Mesenchymal stem cell (in vitro differentiated cells and primary cell): Measurements from ENCODE around the gene HIRA.

Source experiments
- DNase-seq: peaks from one replicate; pipeline ENCODE4 v3.0.0-alpha.2; 2013
- H2AFZ ChIP-seq: one replicate; pipeline ENCODE4 v1.6.1; 2013; ENCODE audit warnings: low read depth, mild to moderate bottlenecking, control low read depth, inconsistent platforms, low read length, moderate library complexity
- H2AK5ac ChIP-seq: 2 replicates; pipeline ENCODE4 v1.6.1; 2013; ENCODE audit warnings: low read length, moderate library complexity, mild to moderate bottlenecking, inconsistent platforms; ENCODE audit not compliant: severe bottlenecking
- H2BK120ac ChIP-seq: one replicate; pipeline ENCODE4 v1.6.1; 2013; ENCODE audit warnings: low read depth, mild to moderate bottlenecking, inconsistent platforms, low read length, moderate library complexity
- H2BK12ac ChIP-seq, 2 experiments: one replicate each; pipeline ENCODE4 v1.6.1; 2013; ENCODE audit warnings: inconsistent platforms in 2 of 2, low read length in 2 of 2, mild to moderate bottlenecking in 2 of 2, moderate library complexity in 2 of 2, control low read depth in 1 of 2
- H2BK15ac ChIP-seq: one replicate; pipeline ENCODE4 v1.6.1; 2013; ENCODE audit warnings: mild to moderate bottlenecking, low read depth, inconsistent platforms; ENCODE audit not compliant: poor library complexity, severe bottlenecking
- H2BK5ac ChIP-seq: 2 replicates; pipeline ENCODE4 v1.6.1; 2013; ENCODE audit warnings: low read depth, mild to moderate bottlenecking, low read length, control low read depth, inconsistent platforms; ENCODE audit not compliant: poor library complexity, severe bottlenecking
- H3K14ac ChIP-seq, 2 experiments: one replicate each; pipeline ENCODE4 v1.6.1; 2013; ENCODE audit warnings: inconsistent platforms in 2 of 2, low read length in 2 of 2, control low read depth in 1 of 2, mild to moderate bottlenecking in 1 of 2, moderate library complexity in 1 of 2
- H3K18ac ChIP-seq, 2 experiments: one replicate each; pipeline ENCODE4 v1.6.1; 2013; ENCODE audit warnings: inconsistent platforms in 2 of 2, low read length in 2 of 2, control low read depth in 1 of 2, low read depth in 1 of 2, mild to moderate bottlenecking in 1 of 2
- H3K23ac ChIP-seq, 2 experiments: one replicate each; pipeline ENCODE4 v1.6.1; 2013; ENCODE audit warnings: inconsistent platforms in 2 of 2, low read length in 2 of 2, mild to moderate bottlenecking in 2 of 2, moderate library complexity in 2 of 2, control low read depth in 1 of 2
- H3K27ac ChIP-seq: 2 replicates; pipeline ENCODE4 v1.5.1; 2013; ENCODE audit warnings: mild to moderate bottlenecking, moderate library complexity, low read length, control low read depth, inconsistent platforms; ENCODE audit not compliant: poor library complexity, severe bottlenecking
- H3K27me3 ChIP-seq, 2 experiments: 2 replicates each; pipeline versions ENCODE4 v1.6.1 to v1.7.0; 2013; ENCODE audit warnings: low read length in 2 of 2, mild to moderate bottlenecking in 2 of 2, moderate library complexity in 2 of 2, control low read depth in 1 of 2, inconsistent platforms in 1 of 2; ENCODE audit not compliant: control insufficient read depth in 1 of 2, insufficient read depth in 1 of 2
- H3K36me3 ChIP-seq, 2 experiments: 2 replicates each; pipeline versions ENCODE4 v1.6.1 to v1.7.0; 2013; ENCODE audit warnings: low read length in 2 of 2, control low read depth in 1 of 2, inconsistent platforms in 1 of 2, low read depth in 1 of 2, mild to moderate bottlenecking in 1 of 2; ENCODE audit not compliant: insufficient read depth in 2 of 2, control insufficient read depth in 1 of 2
- H3K4ac ChIP-seq, 2 experiments: one replicate each; pipeline ENCODE4 v1.6.1; 2013; ENCODE audit warnings: inconsistent platforms in 2 of 2, low read length in 2 of 2, mild to moderate bottlenecking in 2 of 2, moderate library complexity in 2 of 2, control low read depth in 1 of 2, low read depth in 1 of 2
- H3K4me1 ChIP-seq: 2 replicates; pipeline ENCODE4 v1.6.1; 2013; ENCODE audit warnings: low read depth, low read length, control low read depth; ENCODE audit not compliant: control insufficient read depth, insufficient read depth
- H3K4me2 ChIP-seq: 2 replicates; pipeline ENCODE4 v1.6.1; 2013; ENCODE audit warnings: low read length, mild to moderate bottlenecking, inconsistent platforms; ENCODE audit not compliant: poor library complexity, severe bottlenecking
- H3K4me3 ChIP-seq, 2 experiments: 2 replicates each; pipeline versions ENCODE4 v1.5.1 to v1.7.0; 2013; ENCODE audit warnings: low read length in 2 of 2, mild to moderate bottlenecking in 2 of 2, control low read depth in 1 of 2, low read depth in 1 of 2; ENCODE audit not compliant: insufficient read depth in 1 of 2
- H3K79me1 ChIP-seq: replicated peaks from 2 replicates; pipeline ENCODE4 v1.6.1; 2013; ENCODE audit warnings: mild to moderate bottlenecking, control low read depth, low read length, inconsistent platforms; ENCODE audit not compliant: poor library complexity, severe bottlenecking
- H3K9ac ChIP-seq: 2 replicates; pipeline ENCODE4 v1.7.0; 2013; ENCODE audit warnings: mild to moderate bottlenecking, low read length, moderate library complexity
- H3K9me3 ChIP-seq: 2 replicates; pipeline ENCODE4 v1.7.0; 2013; ENCODE audit warnings: mild to moderate bottlenecking, low read length; ENCODE audit not compliant: control insufficient read depth
- H4K8ac ChIP-seq: one replicate; pipeline ENCODE4 v1.6.1; 2013; ENCODE audit warnings: inconsistent platforms, mild to moderate bottlenecking, low read length, moderate library complexity
- H4K91ac ChIP-seq: one replicate; pipeline ENCODE4 v1.6.1; 2013; ENCODE audit warnings: mild to moderate bottlenecking, low read length, inconsistent platforms
- WGBS: methylation state at CpG from one replicate; pipeline ENCODE4 v1.1.7; 2013; ENCODE audit warnings: mixed read lengths; 5-methylcytosine and 5-hydroxymethylcytosine counted together

The HIRA gene

DNA sequence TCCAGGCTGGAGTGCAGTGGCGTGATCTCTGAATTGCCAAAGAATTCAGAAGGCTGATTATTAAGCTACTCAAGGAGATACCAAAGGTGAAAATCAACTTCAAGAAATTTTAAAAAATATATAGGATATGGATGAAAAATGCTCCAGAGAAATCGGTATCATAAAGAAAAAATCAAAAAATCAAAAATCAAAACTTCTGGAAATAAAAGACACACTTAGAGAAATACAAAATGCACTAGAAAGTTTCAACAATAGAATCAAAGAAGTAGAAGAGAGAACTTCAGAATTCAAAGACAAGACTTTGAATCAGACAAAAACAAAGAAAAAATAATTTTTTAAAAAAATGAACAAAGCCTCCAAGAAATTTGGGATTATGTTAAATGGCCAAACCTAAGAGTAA is 94.4 kb downstream of the HIRA start:
- Histone ChIP-seq H3K23ac (no peak overlapping the region), H3K4ac (no peak overlapping the region), H3K4me2 (no peak overlapping the region), H4K91ac (no peak overlapping the region), H2BK120ac (no peak overlapping the region), H3K4me1 (no peaks in the 10 kb centered on the region), H2BK15ac (no peak overlapping the region), H3K79me1 (peaks cover 11% of the 10 kb centered on the region), H3K9me3 (peaks cover 29% of the 10 kb centered on the region), H3K9ac (no peak overlapping the region), H2BK12ac (no peak overlapping the region), H3K18ac (no peak overlapping the region), H2AFZ (no peak overlapping the region), H3K4me3 (no peak overlapping the region), H3K36me3 (peaks cover 18 to 75% of the 10 kb centered on the region in 2 experiments), H2AK5ac (no peak overlapping the region), H3K27ac (no peak overlapping the region), H3K27me3 (no peaks in the 10 kb centered on the region), H4K8ac (no peak overlapping the region), H2BK5ac (no peak overlapping the region), H3K14ac (no peak overlapping the region)
- DNase-seq = no peak
- WGBS = no CpG with 5 or more reads among the region's 2 CpGs

- Histone ChIP-seq H3K27ac (no peak overlapping the region), H3K79me1 (peaks cover 13% of the 10 kb centered on the region), H4K91ac (no peak overlapping the region), H2BK5ac (no peak overlapping the region), H3K18ac (no peak overlapping the region), H3K9me3 (peaks cover 29% of the 10 kb centered on the region), H3K9ac (no peak overlapping the region), H3K14ac (no peak overlapping the region), H3K23ac (no peak overlapping the region), H4K8ac (no peak overlapping the region), H2BK12ac (no peak overlapping the region), H3K4me3 (no peak overlapping the region), H2AFZ (no peak overlapping the region), H2AK5ac (no peak overlapping the region), H2BK15ac (no peak overlapping the region), H3K36me3 (peaks cover 25 to 79% of the 10 kb centered on the region in 2 experiments), H3K27me3 (no peaks in the 10 kb centered on the region), H3K4me1 (no peaks in the 10 kb centered on the region), H3K4me2 (no peak overlapping the region), H3K4ac (no peak overlapping the region), H2BK120ac (no peak overlapping the region)
- WGBS = over 99% methylated on average over 7 of the region's 7 CpGs
- DNase-seq = no peak
Measured at GRCh38 chr22:19336133-19337075, 95.1 kb downstream of the HIRA start.

DNA sequence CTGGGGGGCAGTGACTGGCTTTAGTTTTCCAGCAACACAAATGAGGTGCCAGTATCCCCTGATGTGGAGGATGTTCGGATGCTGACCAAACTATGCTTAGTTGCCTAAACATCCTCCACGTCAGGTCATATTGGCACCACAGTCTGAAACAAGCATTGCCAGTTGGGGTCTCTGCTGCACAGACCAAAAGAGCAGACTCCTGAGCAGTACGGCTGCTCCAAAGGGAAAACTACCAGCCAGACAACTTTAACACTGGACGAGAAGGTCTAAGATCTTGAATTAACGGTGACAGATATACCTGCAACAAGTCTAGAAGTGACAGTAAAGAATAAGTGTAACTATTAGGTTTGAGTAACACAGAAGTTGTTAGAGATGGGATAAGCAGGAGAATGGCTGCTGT is 99.6 kb downstream of the HIRA start:
- Histone ChIP-seq H3K23ac (no peak overlapping the region), H3K27ac (no peak overlapping the region), H2AFZ (no peak overlapping the region), H2BK15ac (no peak overlapping the region), H3K4me2 (no peak overlapping the region), H2BK5ac (no peak overlapping the region), H3K4me3 (no peak overlapping the region), H3K4me1 (no peaks in the 10 kb centered on the region), H4K8ac (no peak overlapping the region), H2BK120ac (no peak overlapping the region), H4K91ac (no peak overlapping the region), H3K9ac (no peak overlapping the region), H3K4ac (no peak overlapping the region), H3K18ac (no peak overlapping the region), H2BK12ac (no peak overlapping the region), H3K14ac (no peak overlapping the region), H3K27me3 (no peaks in the 10 kb centered on the region), H3K36me3 (peaks cover 40 to 78% of the 10 kb centered on the region in 2 experiments), H2AK5ac (no peak overlapping the region), H3K9me3 (peaks cover 13% of the 10 kb centered on the region), H3K79me1 (peaks cover 10% of the 10 kb centered on the region)
- WGBS = 96% methylated on average over 5 of the region's 5 CpGs
- DNase-seq = no peak

GRCh38 chr22:19331474-19331873 is 100.1 kb downstream of the HIRA start:
- WGBS = 96% methylated on average over 7 of the region's 7 CpGs
- no peak overlapping the region for H2AFZ ChIP-seq

More at GRCh38 chr22:19331474-19331873, 100.1 kb downstream of the HIRA start:
- no peak overlapping the region for H2BK5ac ChIP-seq
- no peak overlapping the region for H3K4me2 ChIP-seq
- H3K27ac ChIP-seq = no peak overlapping the region
- H3K9ac ChIP-seq = no peak overlapping the region
- H3K23ac ChIP-seq = no peak overlapping the region
- H2AK5ac ChIP-seq = no peak overlapping the region
- no peak overlapping the region for H3K14ac ChIP-seq
- H4K8ac ChIP-seq = no peak overlapping the region
- H3K18ac ChIP-seq = no peak overlapping the region
- H3K9me3 ChIP-seq = peaks cover 13% of the 10 kb centered on the region
- H3K4ac ChIP-seq = no peak overlapping the region
- no peak overlapping the region for H4K91ac ChIP-seq
- DNase-seq = no peak
- H3K79me1 ChIP-seq = peaks cover 8% of the 10 kb centered on the region
- peaks cover 38 to 74% of the 10 kb centered on the region in 2 experiments for H3K36me3 ChIP-seq
- H2BK120ac ChIP-seq = no peak overlapping the region
- no peaks in the 10 kb centered on the region for H3K4me1 ChIP-seq
- H3K27me3 ChIP-seq = no peaks in the 10 kb centered on the region
- H2BK15ac ChIP-seq = no peak overlapping the region
- no peak overlapping the region for H3K4me3 ChIP-seq
- H2BK12ac ChIP-seq = no peak overlapping the region
